ENCODE measurements around the gene DDX46.

- TF ChIP-seq CTCF (conservative IDR thresholded peaks at IDR 0.05; ENCODE audit: low read length) (no peak), EZH2phosphoT487 (IDR thresholded peaks at IDR 0.05; ENCODE audit: borderline replicate concordance) (no peak)
Measured at GRCh38 chr5:134792286-134792685, 33.7 kb downstream of the DDX46 start.

All from Loucy (cell line).